ENCODE results near the gene RPH3AL.

GRCh38 chr17:273981-274832 is 78.4 kb downstream of the RPH3AL start:
- TF ChIP-seq CTCF (conservative IDR thresholded peaks at IDR 0.05) (no peak), EZH2 (IDR thresholded peaks at IDR 0.05; ENCODE audit: low read depth) (no peak)
